ENCODE results near the gene FGF1. TPM values are rescaled to one million over a fixed set of nuclear protein-coding genes. Genes with fewer than 3 reads are reported as not detected.

FGF1 gene
- total RNA-seq, 4 donors from 2014 or later = 0.75 to 5.9 (median 4.8) TPM

DNA sequence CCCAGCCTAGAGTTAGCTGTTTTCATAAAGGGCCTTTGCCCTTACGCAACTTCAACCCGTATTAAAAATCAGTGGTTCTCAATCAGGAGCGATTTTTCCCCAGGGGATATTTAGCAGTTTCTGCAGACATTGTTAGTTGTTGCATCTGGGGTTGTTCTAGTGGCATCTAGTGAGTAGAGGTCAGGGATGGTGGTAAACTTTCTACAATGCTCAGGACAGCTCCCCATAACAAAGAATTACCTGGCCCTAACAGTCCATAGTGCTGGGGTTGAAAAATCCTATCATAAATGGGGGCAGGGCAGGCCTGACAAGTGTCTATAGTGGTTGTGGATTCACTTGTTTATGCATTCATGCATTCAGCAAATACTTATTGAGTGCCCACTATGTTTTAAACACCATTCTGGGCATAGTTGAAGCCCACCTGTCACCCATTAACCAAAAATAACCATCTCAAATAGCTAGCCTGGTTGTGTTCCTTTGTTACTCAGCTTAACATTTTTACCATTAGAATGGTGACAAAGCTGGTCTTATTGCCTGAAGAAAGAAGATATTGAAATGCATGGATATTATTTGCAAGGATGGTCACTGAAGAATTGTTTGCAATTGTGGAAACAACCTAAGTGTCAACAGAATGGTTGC lies 15.9 kb upstream of the FGF1 start:
- TF ChIP-seq, protein P1, sequence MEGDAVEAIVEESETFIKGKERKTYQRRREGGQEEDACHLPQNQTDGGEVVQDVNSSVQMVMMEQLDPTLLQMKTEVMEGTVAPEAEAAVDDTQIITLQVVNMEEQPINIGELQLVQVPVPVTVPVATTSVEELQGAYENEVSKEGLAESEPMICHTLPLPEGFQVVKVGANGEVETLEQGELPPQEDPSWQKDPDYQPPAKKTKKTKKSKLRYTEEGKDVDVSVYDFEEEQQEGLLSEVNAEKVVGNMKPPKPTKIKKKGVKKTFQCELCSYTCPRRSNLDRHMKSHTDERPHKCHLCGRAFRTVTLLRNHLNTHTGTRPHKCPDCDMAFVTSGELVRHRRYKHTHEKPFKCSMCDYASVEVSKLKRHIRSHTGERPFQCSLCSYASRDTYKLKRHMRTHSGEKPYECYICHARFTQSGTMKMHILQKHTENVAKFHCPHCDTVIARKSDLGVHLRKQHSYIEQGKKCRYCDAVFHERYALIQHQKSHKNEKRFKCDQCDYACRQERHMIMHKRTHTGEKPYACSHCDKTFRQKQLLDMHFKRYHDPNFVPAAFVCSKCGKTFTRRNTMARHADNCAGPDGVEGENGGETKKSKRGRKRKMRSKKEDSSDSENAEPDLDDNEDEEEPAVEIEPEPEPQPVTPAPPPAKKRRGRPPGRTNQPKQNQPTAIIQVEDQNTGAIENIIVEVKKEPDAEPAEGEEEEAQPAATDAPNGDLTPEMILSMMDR (IDR thresholded peaks at IDR 0.05; ENCODE audit: low read depth) = no peak

DNA sequence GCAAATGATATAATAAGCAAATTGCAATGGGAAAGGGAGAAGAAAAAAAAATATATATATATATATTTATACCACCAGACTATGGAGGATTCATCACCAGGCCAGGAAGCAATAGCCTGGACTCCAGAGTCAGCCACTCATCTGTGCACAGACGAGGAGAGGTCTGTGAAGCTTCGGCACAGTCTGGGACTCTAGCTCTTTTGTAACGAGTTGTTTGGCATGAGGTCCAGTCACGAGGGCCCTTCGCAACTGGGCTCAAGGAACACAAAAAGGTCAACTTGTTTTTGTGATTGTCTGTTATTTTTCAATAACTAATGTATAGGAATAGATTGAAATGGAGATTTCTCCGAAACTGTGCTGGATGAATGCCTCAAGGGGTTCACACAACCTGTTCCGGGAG lies 14.7 kb upstream of the FGF1 start:
- TF ChIP-seq, protein P1 (IDR thresholded peaks at IDR 0.05; ENCODE audit: low read depth) = no peak

DNA sequence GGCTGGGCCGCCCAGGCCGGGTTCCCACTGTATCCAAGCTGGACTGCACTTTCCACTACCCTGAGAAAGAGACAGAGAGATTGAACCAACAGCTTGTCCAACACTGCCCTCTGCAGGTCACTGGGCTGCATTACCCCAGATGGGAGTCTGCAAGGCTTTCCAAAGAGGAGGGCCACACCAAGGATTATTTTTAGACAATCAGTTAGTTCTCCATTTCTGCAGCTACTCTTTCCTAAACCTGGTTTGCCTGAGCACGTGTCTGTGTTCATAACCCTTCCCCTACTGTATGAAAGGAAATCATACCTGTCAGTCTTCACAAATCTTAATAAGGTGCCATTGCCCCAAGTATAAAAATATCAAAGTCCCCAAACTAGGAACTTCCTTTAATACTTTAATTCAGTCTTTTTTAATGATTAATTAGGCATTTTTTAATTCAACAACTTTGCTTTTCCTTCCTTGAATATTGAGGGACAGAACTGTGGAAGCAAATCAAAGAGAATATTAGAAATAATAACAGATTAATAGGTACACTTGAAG lies 13.4 kb upstream of the FGF1 start:
- TF ChIP-seq, protein P1 (IDR thresholded peaks at IDR 0.05; ENCODE audit: low read depth) = no peak

DNA sequence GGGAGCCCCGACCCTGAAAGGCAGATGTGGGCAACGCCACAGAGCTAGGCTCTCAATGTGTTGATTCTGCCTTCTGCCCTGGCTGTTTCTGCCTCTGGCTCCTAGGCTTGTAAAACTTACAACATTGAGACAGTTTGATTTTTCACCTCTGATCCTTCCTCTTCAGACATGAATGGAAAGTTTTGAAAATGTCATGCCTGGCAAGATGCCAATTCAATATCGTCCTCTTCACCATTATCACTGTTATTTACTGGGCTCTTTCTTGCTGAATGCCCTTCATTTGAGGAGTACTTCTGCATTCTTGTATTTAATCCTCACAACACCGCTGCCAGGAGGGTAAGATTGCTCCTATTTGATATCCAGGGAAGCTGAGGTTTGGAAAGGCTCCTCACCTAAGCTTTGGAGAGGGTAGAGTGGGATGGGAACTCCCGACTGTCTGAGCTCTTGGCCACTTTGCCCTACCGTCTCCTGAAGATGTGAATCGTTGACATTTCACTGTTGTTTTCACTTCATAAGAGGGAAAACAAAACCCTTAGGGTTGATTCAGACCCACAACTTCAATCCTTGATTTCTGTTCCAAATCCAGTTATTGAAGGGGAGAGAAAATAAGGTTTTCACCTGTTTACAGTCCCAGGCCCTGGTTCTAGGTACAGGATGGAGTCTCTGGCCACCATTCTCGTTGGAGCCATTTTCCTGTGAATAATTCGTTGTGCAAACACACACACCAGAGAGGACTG lies 12.7 kb upstream of the FGF1 start:
- TF ChIP-seq, protein P1 (IDR thresholded peaks at IDR 0.05; ENCODE audit: low read depth) = no peak

DNA sequence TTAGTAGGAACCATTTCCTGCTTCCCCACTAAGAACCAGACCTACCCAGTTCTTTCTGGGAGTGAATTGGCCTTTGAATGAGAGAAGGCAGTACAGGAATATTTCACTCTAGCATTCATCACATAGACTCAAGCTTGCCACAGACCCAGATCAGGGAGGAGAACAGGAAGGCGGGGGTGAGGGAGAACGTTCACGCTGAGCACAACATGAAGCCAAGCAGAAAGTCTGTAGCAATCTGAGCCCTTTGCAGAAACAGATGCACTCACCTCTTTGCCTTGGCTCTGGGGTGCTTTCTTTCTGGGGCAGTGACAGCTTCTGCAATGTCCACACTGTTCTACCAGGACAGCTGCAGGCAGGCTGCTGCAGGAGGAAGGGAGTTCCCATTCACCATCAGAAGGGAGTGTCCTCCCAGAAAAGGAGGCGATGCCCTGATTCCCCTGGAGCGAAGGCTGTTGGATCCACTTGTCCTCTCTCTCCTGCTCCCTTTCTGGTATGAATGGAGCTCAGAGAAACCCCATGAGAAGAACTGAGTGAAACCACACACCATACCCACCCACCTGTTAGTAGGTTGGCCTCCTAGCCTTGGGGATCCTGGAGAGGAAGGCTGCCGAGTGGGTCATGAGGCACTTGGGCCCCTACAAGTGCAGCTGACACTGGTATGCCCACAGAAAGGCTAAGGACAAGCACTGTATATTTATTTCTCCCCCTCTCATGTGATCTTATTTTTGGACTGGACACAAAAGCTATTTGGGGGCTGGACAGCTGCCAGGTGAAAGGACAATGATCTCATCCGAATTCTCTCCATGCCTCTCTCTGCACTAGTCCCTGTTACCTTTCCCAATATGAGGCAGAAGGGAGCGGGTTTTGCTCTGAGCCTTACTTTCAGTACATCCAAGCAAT lies 11.7 kb upstream of the FGF1 start:
- TF ChIP-seq, protein P1 (IDR thresholded peaks at IDR 0.05; ENCODE audit: low read depth) = no peak

DNA sequence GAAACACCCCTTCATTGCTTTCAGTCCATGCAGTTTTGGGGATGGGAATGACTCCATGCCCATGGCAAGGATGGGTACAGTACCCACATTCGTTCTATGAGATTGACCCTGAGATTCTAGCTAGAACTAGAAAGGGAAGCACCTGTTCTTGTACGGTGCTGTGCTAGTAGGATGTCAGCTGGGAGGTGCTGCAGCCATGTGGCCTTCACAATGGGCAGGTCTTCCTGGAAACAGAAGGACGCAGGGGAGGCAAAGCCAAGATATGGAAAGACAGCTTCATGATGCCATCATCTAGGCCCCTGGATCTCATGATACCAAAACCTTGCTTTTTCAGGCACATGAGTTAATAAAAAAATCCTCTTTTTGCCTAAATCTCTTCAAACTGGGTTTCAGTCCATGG lies 10.5 kb upstream of the FGF1 start:
- TF ChIP-seq, protein P1 (IDR thresholded peaks at IDR 0.05; ENCODE audit: low read depth) = no peak

Measured in subcutaneous adipose tissue (tissue), 4 donors.